D721Med (cell line): ENCODE data around the gene LMNTD2.
A peak's percentile ranks its signal among the peaks of the same experiment; 100 is the strongest.

Experiments
- DNase-seq: peaks from one replicate; pipeline ENCODE4 v3.0.0; 2011; ENCODE audit warnings: low spot score; ENCODE audit not compliant: insufficient read length
- FAIRE-seq: peaks from 2 replicates; lab custom pipeline; 2011; peaks lifted over from hg19 to GRCh38; lab: Jason Lieb, UNC
- TF ChIP-seq, protein P1 (sequence below): IDR thresholded peaks from 2 replicates; pipeline ENCODE4 v1.5.1; 2012; ENCODE audit warnings: mild to moderate bottlenecking, control low read depth; ENCODE audit not compliant: insufficient read depth; ENCODE audit errors: missing control alignments

LMNTD2 gene

DNA sequence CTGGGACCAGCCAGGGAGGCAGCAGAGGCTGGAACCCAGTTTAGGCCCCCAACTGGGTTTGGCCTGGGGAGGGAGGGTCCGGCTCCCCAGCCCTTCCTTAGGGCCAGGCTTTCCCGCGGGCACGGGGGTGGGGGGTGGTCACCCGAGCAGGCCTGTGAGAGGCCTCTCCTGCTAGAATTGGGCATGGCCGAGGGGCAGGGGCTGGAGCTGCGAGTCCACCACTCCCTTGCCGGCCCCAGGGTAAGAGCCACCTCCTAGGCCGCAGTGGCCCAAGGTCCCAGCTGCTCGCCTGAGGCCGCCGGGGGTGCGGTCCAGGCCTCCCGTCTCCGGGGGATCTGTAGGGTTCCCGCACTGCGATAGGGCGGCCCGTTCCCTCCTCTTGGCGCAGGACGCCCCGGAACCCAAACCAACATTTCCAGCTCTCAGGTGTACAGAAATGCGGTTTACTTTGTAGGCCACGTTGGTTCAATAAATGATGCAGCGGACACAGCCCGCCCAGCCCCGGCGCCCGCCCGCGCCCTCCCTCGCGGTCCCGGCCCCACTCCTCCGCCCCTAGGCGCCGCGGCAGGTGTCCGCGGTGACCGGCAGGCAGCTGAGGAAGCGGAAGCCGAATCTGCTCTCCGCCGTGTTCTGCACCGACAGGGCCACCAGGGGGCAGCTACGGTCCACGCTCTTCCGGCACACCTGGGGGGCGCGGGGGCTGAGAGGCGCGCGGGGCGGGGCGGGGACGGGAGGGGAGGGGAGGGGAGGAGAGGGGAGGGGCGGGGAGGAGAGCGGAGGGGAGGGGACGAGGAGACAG is 5.9 kb downstream of the LMNTD2 start:
- FAIRE-seq, result no peak
- DNase-seq, result peak; percentile 45
- TF ChIP-seq, protein P1, sequence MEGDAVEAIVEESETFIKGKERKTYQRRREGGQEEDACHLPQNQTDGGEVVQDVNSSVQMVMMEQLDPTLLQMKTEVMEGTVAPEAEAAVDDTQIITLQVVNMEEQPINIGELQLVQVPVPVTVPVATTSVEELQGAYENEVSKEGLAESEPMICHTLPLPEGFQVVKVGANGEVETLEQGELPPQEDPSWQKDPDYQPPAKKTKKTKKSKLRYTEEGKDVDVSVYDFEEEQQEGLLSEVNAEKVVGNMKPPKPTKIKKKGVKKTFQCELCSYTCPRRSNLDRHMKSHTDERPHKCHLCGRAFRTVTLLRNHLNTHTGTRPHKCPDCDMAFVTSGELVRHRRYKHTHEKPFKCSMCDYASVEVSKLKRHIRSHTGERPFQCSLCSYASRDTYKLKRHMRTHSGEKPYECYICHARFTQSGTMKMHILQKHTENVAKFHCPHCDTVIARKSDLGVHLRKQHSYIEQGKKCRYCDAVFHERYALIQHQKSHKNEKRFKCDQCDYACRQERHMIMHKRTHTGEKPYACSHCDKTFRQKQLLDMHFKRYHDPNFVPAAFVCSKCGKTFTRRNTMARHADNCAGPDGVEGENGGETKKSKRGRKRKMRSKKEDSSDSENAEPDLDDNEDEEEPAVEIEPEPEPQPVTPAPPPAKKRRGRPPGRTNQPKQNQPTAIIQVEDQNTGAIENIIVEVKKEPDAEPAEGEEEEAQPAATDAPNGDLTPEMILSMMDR, result peak; percentile 63

DNA sequence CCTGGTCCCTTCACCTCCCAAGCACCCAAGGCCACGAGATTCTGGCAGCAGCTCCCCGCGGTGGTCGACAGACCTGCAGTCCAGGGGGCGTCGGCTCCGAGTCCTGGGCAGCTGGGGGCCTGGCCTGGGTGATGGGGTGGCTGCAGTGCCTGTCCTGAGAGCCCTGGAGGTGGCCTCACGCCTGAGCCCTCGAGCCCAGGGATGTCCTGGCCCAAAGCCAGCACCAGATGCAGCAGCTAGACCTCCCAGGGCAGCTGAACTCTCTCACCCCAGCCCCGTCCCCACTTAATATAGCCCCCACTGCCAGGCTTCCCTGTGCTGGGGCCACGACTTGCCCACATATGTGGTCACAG is 6.6 kb downstream of the LMNTD2 start:
- DNase-seq (no peak), FAIRE-seq (no peak)
- TF ChIP-seq, protein P1, result no peak

- TF ChIP-seq, protein P1, result no peak
- DNase-seq, result no peak
- no peak for FAIRE-seq
Observed at GRCh38 chr11:553083-553987, 7.2 kb downstream of the LMNTD2 start.

DNA sequence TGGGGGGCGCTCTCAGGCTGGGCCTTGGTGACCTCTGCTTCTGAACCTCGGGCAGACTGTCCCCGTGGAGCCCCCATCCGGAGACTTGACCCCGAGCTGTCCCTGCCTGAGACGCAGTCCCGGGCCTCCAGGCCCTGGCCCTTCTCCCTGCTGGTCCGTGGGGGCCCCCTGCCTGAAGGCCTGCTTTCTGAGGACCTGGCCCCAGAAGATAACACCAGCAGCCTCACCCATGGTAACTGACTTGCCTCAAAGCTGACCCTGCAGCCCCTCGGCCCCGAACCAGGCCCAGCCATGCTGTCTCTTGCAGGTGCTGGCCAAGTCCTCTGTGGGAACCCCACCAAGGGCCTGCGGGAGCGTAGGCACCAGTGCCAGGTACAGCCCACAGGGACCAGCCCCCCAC is 8.9 kb downstream of the LMNTD2 start:
- TF ChIP-seq, protein P1, result no peak
- DNase-seq (no peak), FAIRE-seq (no peak)

DNA sequence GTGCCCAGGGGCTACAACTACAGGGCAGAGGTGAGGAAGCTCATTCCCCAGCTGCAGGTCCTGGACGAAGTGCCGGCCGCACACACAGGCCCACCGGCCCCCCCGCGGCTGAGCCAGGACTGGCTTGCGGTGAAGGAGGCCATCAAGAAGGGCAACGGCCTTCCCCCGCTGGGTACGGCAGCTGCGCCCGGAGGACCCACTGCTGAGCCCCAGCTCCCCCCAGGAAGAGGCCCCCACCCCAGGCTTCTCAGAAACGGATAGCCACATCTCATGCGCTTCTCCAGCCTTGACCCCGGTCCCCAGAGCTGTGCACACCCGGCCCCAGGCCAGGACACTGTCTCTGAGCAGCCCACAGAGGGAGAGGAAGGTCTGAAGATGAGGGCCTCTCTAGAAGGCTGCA is 9.4 kb downstream of the LMNTD2 start:
- TF ChIP-seq, protein P1, result no peak
- FAIRE-seq (no peak), DNase-seq (no peak)

- TF ChIP-seq, protein P1, result no peak
- DNase-seq (no peak), FAIRE-seq (no peak)
Observed at GRCh38 chr11:550746-551085, 9.8 kb downstream of the LMNTD2 start.
